ENCODE results near the gene KCNK7. TPM values are rescaled to one million over a fixed set of nuclear protein-coding genes. Genes with fewer than 3 reads are reported as not detected.

KCNK7 gene
- total and polyA plus RNA-seq, 7 donors, result 0.54 to 1.4 (median 0.71) TPM; not detected in 4

GRCh38 chr11:65623852-65624616, 28.4 kb upstream of the KCNK7 start:
- Histone ChIP-seq H3K27ac (no peak overlapping the region), H3K4me1 (peaks cover 0 to 5% (median 2%) of the 10 kb centered on the region in 4 donors), H3K27me3 (no peaks in the 10 kb centered on the region), H3K36me3 (peaks cover 40 to 99% (median 72%) of the 10 kb centered on the region in 4 donors), H3K4me3 (no peak overlapping the region), H3K9me3 (no peaks in the 10 kb centered on the region)
- 93 to 95% methylated on average over 25 of the region's 25 CpGs for WGBS, 2 donors
- DNase-seq, result no peak
- no peak for TF ChIP-seq CTCF (IDR thresholded peaks at IDR 0.05)
- TF ChIP-seq POLR2A (IDR thresholded peaks at IDR 0.05), result no peak
- TF ChIP-seq EP300 (IDR thresholded peaks at IDR 0.05), result no peak
- no peak for TF ChIP-seq POLR2AphosphoS5 (IDR thresholded peaks at IDR 0.05)
- intact Hi-C loops (cut with DNase I), result loop anchor here (10.0 kb wide), 1 partner anchor 191 kb away; no protein-coding TSS in a partner anchor

GRCh38 chr11:65623177-65623576, 27.6 kb upstream of the KCNK7 start:
- 90 to 92% methylated on average over 14 of the region's 14 CpGs for WGBS, 2 donors
- Histone ChIP-seq H3K27ac (no peak overlapping the region), H3K9me3 (no peaks in the 10 kb centered on the region), H3K27me3 (no peaks in the 10 kb centered on the region), H3K36me3 (peaks cover 40 to 99% (median 73%) of the 10 kb centered on the region in 4 donors), H3K4me3 (no peak overlapping the region), H3K4me1 (peaks cover 0 to 5% (median 2%) of the 10 kb centered on the region in 4 donors)
- no peak for DNase-seq
- TF ChIP-seq POLR2A (IDR thresholded peaks at IDR 0.05), result no peak
- TF ChIP-seq POLR2AphosphoS5 (IDR thresholded peaks at IDR 0.05), result no peak
- TF ChIP-seq EP300 (IDR thresholded peaks at IDR 0.05), result no peak
- no peak for TF ChIP-seq CTCF (IDR thresholded peaks at IDR 0.05)
- intact Hi-C loops (cut with DNase I), result loop anchor here (10.0 kb wide), 1 partner anchor 192 kb away; no protein-coding TSS in a partner anchor

- H3K4me1 ChIP-seq, result peaks cover 0 to 13% (median 7%) of the 10 kb centered on the region in 4 donors
- no peak for DNase-seq
- H3K27me3 ChIP-seq, result no peaks in the 10 kb centered on the region
- peaks cover 46 to 98% (median 70%) of the 10 kb centered on the region in 4 donors for H3K36me3 ChIP-seq
- WGBS, 2 donors, result 96% methylated on average over 16 of the region's 16 CpGs
- no peaks in the 10 kb centered on the region for H3K9me3 ChIP-seq
- no peak overlapping the region for H3K4me3 ChIP-seq
- intact Hi-C loops (cut with DNase I), result loop anchor here (10.0 kb wide), 1 partner anchor 193 kb away; no protein-coding TSS in a partner anchor
- H3K27ac ChIP-seq, result no peak overlapping the region
- no peak for TF ChIP-seq POLR2AphosphoS5 (IDR thresholded peaks at IDR 0.05)
- no peak for TF ChIP-seq EP300 (IDR thresholded peaks at IDR 0.05)
- TF ChIP-seq CTCF (IDR thresholded peaks at IDR 0.05), result no peak
- TF ChIP-seq POLR2A (IDR thresholded peaks at IDR 0.05), result no peak
These were observed 26.4 kb upstream of the KCNK7 start for GRCh38 chr11:65622011-65622410.

GRCh38 chr11:65621460-65621859, 25.9 kb upstream of the KCNK7 start:
- DNase-seq, result no peak
- Histone ChIP-seq H3K9me3 (no peaks in the 10 kb centered on the region), H3K36me3 (peaks cover 46 to 93% (median 65%) of the 10 kb centered on the region in 4 donors), H3K4me1 (peaks cover 0 to 19% (median 13%) of the 10 kb centered on the region in 4 donors), H3K4me3 (no peak overlapping the region), H3K27me3 (no peaks in the 10 kb centered on the region), H3K27ac (no peak overlapping the region)
- intact Hi-C loops (cut with DNase I), result loop anchor here (10.0 kb wide), 1 partner anchor 193 kb away; no protein-coding TSS in a partner anchor
- WGBS, 2 donors, result 96% methylated on average over 14 of the region's 14 CpGs
- TF ChIP-seq EP300 (IDR thresholded peaks at IDR 0.05) (no peak), POLR2A (IDR thresholded peaks at IDR 0.05) (no peak), POLR2AphosphoS5 (IDR thresholded peaks at IDR 0.05) (no peak), CTCF (IDR thresholded peaks at IDR 0.05) (no peak)
